Bronchial epithelial cell (primary cell): ENCODE measurements around the gene FYN. TPM values are rescaled to one million over a fixed set of nuclear protein-coding genes. Genes with fewer than 3 reads are reported as not detected.
A peak's percentile ranks its signal among the peaks of the same experiment; 100 is the strongest.
"Not testable (repeated sequence)": the region's sequence is repeated elsewhere in the genome, so short reads cannot be mapped to it uniquely, and the experiment has no call there.

ENCODE experiments used
- DNase-seq: peaks from one replicate; pipeline ENCODE4 v3.0.0-alpha.2; 2010; ENCODE audit warnings: low read depth
- FAIRE-seq: peaks from 2 replicates; lab custom pipeline; 2011; peaks lifted over from hg19 to GRCh38; lab: Jason Lieb, UNC
- H3K27me3 ChIP-seq: 2 replicates; pipeline ENCODE4 v1.5.1; 2011; ENCODE audit warnings: low read length; ENCODE audit not compliant: control insufficient read depth, insufficient read depth
- H3K36me3 ChIP-seq: 2 replicates; pipeline ENCODE4 v1.5.1; 2011; ENCODE audit warnings: low read length; ENCODE audit not compliant: control insufficient read depth, insufficient read depth
- H3K4me3 ChIP-seq: 2 replicates; pipeline ENCODE4 v1.5.1; 2011; ENCODE audit warnings: mild to moderate bottlenecking, low read depth, low read length, control low read depth
- total RNA-seq: library from RNA; depleted of rRNA; stranded (reverse); fragments of >200 nt; gene quantifications from 2 replicates; pipeline ENCODE4 v1.2.1, GENCODE V29; 2014
- TF ChIP-seq, protein P1 (sequence below): IDR thresholded peaks from 2 replicates; pipeline ENCODE4 v1.5.1; 2011; ENCODE audit warnings: mild to moderate bottlenecking, moderate library complexity, low read length, control low read depth, inconsistent platforms; ENCODE audit not compliant: insufficient read depth, severe bottlenecking

Gene FYN
- total RNA-seq, 1 donor from 2014 or later, result 38.7 TPM

GRCh38 chr6:111916747-111917146, 43.5 kb upstream of the FYN start:
- TF ChIP-seq, protein P1, sequence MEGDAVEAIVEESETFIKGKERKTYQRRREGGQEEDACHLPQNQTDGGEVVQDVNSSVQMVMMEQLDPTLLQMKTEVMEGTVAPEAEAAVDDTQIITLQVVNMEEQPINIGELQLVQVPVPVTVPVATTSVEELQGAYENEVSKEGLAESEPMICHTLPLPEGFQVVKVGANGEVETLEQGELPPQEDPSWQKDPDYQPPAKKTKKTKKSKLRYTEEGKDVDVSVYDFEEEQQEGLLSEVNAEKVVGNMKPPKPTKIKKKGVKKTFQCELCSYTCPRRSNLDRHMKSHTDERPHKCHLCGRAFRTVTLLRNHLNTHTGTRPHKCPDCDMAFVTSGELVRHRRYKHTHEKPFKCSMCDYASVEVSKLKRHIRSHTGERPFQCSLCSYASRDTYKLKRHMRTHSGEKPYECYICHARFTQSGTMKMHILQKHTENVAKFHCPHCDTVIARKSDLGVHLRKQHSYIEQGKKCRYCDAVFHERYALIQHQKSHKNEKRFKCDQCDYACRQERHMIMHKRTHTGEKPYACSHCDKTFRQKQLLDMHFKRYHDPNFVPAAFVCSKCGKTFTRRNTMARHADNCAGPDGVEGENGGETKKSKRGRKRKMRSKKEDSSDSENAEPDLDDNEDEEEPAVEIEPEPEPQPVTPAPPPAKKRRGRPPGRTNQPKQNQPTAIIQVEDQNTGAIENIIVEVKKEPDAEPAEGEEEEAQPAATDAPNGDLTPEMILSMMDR, result no peak
- Histone ChIP-seq H3K4me3 (no peak overlapping the region), H3K36me3 (no peaks in the 10 kb centered on the region), H3K27me3 (no peaks in the 10 kb centered on the region)
- peak; percentile 40 for DNase-seq
- no peak for FAIRE-seq

GRCh38 chr6:111914617-111915016, 41.4 kb upstream of the FYN start:
- TF ChIP-seq, protein P1, result no peak
- FAIRE-seq (no peak), DNase-seq (no peak)
- Histone ChIP-seq H3K4me3 (no peak overlapping the region), H3K27me3 (no peaks in the 10 kb centered on the region), H3K36me3 (no peaks in the 10 kb centered on the region)

- DNase-seq (no peak), FAIRE-seq (no peak)
- no peaks in the 10 kb centered on the region for H3K36me3 ChIP-seq
- no peaks in the 10 kb centered on the region for H3K27me3 ChIP-seq
- TF ChIP-seq, protein P1, result no peak
- H3K4me3 ChIP-seq, result no peak overlapping the region
These were observed 39.7 kb upstream of the FYN start for GRCh38 chr6:111912904-111913303.

DNA sequence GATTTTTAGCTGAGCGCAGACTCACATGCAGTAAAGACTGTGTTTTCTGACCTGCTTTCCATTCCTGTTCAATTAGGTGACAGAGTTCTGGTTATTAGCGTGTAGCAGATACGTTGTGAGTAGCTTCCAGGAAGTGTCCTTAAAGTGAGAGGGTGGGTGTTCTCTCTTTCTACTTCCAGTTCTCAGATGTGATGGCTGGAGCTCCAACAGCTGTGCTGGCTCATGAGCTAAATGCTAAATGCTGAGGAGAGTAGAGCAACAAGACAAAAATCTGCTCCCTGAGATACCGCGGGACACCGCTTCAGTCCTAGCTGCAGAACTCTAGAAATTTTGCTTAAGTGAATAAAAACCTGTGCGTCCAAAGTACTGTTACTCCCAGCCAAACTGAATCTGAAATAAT, 38.2 kb upstream of the FYN start:
- TF ChIP-seq, protein P1, result no peak
- Histone ChIP-seq H3K36me3 (no peaks in the 10 kb centered on the region), H3K4me3 (no peak overlapping the region), H3K27me3 (no peaks in the 10 kb centered on the region)
- DNase-seq (no peak), FAIRE-seq (no peak)

DNA sequence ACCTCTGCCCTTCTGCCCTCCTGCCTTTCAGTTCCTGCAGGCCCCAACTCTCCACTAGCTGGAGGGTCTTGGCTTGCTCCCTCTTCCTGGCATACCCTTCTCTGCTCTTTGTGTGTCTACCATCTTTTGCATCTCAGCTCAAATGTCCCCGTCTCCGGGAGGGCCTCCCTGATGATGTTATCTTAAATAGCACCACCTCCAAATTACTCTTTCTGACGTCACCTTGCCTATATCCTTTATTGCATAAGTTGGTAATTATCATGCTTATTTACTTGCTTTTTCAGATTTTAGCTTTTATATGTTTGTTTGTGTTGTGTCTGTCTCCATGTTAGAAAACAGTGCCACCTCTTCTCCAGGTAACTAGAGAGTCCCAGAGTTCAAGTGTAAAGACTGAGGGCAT, 36.0 kb upstream of the FYN start:
- FAIRE-seq (no peak), DNase-seq (no peak)
- Histone ChIP-seq H3K4me3 (no peak overlapping the region), H3K36me3 (no peaks in the 10 kb centered on the region), H3K27me3 (no peaks in the 10 kb centered on the region)
- TF ChIP-seq, protein P1, result no peak

DNA sequence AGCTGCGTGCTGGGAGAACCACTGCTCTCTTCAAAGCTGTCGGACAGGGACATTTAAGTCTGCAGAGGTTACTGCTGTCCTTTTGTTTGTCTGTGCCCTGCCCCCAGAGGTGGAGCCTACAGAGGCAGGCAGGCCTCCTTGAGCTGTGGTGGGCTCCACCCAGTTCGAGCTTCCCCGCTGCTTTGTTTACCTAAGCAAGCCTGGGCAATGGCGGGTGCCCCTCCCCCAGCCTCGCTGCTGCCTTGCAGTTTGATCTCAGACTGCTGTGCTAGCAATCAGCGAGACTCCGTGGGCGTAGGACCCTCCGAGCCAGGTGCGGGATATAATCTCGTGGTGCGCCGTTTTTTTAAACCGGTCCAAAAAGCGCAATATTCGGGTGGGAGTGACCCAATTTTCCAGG, 35.1 kb upstream of the FYN start:
- not testable (repeated sequence) for DNase-seq, H3K36me3 ChIP-seq, FAIRE-seq, H3K4me3 ChIP-seq, H3K27me3 ChIP-seq
